Type B pancreatic cell (in vitro differentiated cells): Measurements from ENCODE around the gene GFOD1. TPM values are rescaled to one million over a fixed set of nuclear protein-coding genes. Genes with fewer than 3 reads are reported as not detected.

Experiments
- DNase-seq: peaks from one replicate; pipeline ENCODE4 v3.0.0; 2021; ENCODE audit warnings: mixed read lengths; ENCODE audit not compliant: unreplicated experiment; ENCODE audit errors: extremely low spot score
- H3K27ac Mint-ChIP-seq: 2 replicates; pipeline ENCODE4 v1.8.0; 2021; ENCODE audit warnings: mild to moderate bottlenecking, mixed read lengths
- H3K27me3 Mint-ChIP-seq: 2 replicates; pipeline ENCODE4 v1.8.0; 2021; ENCODE audit warnings: mixed read lengths
- H3K36me3 Mint-ChIP-seq: 2 replicates; pipeline ENCODE4 v1.8.0; 2021; ENCODE audit warnings: mixed read lengths
- H3K4me1 Mint-ChIP-seq: one replicate; pipeline ENCODE4 v1.8.0; 2021; ENCODE audit warnings: mixed read lengths; ENCODE audit not compliant: unreplicated experiment
- H3K4me3 Mint-ChIP-seq: 2 replicates; pipeline ENCODE4 v1.8.0; 2021; ENCODE audit warnings: mild to moderate bottlenecking, mixed read lengths
- H3K9me3 Mint-ChIP-seq: 2 replicates; pipeline ENCODE4 v1.8.0; 2021; ENCODE audit warnings: mixed read lengths
- total RNA-seq: library from RNA; stranded (reverse); gene quantifications from 2 replicates; pipeline ENCODE4 v1.2.1, GENCODE V29; 2021; ENCODE audit warnings: low replicate concordance
- TF ChIP-seq, protein P1 (sequence below): fragments of 200-600 bp; sonication (generic); conservative IDR thresholded peaks from 2 replicates; pipeline ENCODE4 v1.5.0; 2021; ENCODE audit warnings: antibody characterized with exemption, mild to moderate bottlenecking

Gene GFOD1
- total RNA-seq, 1 donor from 2014 or later: 4.8 TPM

DNA sequence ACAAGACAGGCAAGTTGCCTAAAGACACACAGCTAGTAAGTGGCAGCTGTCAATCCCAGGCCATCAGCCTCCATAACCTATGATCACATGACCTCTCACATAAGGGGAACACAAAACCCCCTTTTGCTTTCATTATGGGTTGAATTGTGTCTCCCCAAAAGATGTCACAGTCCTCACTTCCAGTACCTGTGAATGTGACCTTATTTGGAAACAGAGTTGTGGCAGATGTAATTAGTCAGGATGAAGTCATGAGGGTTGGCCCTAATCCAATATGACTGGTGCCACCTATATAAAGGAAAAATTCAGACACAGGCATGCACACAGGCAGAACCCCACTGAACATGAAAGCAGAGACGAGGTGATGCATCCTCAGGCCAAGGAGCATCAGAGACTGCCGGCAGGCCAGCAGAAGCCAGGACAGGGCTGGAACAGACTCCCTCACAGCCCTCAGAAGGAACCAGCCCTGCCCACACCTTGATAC is 33.6 kb downstream of the GFOD1 start:
- Mint-ChIP-seq H3K4me3 (no peak overlapping the region), H3K4me1 (peaks cover 9% of the 10 kb centered on the region), H3K9me3 (no peaks in the 10 kb centered on the region), H3K36me3 (no peaks in the 10 kb centered on the region), H3K27me3 (no peaks in the 10 kb centered on the region), H3K27ac (no peak overlapping the region)
- no peak for DNase-seq
- TF ChIP-seq, protein P1, sequence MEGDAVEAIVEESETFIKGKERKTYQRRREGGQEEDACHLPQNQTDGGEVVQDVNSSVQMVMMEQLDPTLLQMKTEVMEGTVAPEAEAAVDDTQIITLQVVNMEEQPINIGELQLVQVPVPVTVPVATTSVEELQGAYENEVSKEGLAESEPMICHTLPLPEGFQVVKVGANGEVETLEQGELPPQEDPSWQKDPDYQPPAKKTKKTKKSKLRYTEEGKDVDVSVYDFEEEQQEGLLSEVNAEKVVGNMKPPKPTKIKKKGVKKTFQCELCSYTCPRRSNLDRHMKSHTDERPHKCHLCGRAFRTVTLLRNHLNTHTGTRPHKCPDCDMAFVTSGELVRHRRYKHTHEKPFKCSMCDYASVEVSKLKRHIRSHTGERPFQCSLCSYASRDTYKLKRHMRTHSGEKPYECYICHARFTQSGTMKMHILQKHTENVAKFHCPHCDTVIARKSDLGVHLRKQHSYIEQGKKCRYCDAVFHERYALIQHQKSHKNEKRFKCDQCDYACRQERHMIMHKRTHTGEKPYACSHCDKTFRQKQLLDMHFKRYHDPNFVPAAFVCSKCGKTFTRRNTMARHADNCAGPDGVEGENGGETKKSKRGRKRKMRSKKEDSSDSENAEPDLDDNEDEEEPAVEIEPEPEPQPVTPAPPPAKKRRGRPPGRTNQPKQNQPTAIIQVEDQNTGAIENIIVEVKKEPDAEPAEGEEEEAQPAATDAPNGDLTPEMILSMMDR: no peak

DNA sequence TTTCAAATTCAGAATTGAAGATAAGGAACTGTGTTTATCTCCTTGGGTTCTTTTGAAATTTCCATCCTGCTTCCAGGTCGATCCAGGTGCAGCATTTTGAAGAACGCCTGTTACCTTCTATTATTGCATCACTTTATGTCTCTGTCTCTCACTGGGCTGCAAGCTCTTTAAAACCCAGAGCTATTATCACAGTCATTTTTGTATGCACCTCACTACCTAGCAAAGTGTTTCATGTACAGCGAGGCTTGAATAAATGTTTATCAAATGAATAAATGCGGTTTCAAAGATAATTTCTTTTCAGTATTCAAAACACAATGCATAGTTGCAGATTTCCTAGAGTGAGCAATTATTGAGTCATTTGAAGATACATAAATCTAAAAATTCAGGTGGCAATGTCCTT is 34.2 kb downstream of the GFOD1 start:
- DNase-seq: no peak
- peaks cover 9% of the 10 kb centered on the region for H3K4me1 Mint-ChIP-seq
- H3K27me3 Mint-ChIP-seq: no peaks in the 10 kb centered on the region
- H3K9me3 Mint-ChIP-seq: no peaks in the 10 kb centered on the region
- no peak overlapping the region for H3K4me3 Mint-ChIP-seq
- H3K27ac Mint-ChIP-seq: no peak overlapping the region
- H3K36me3 Mint-ChIP-seq: no peaks in the 10 kb centered on the region
- TF ChIP-seq, protein P1: no peak

DNA sequence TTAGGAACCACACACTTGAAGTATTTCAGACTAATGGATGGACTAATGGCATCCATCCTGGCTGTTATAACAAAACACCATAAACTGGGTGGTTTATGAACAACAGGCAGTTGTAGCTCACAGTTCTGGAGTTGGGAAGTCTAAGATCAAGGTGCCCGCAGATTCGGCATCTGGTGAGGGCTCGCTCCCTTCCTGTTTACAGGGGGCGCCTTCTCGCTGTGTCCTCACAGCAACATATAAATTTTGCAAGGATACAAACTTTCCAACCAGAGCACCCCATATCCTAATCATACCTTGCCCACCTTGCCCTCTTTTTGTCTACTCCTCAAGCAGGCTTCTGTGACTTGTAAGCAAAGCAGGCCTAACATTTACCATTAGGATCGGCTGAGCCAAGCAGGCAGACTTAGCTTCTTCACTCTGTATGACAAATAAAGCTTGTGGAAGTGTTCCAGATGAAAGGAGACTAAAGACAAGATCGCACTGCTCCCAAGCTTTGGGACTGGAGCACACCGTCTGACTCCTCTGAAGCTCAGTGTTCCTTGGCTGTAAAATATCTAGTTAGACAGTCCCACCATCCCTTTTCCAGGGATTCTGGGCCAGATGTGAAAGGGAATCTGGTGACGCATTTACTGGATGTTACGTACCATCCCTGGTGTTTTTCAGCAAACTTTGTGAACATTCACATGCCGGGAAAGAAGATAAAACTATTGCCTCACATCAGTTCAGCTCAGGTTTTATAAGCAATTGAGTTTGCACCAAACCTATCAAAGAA is 34.9 kb downstream of the GFOD1 start:
- TF ChIP-seq, protein P1: no peak
- Mint-ChIP-seq H3K4me1 (peaks cover 9% of the 10 kb centered on the region), H3K4me3 (no peak overlapping the region), H3K9me3 (no peaks in the 10 kb centered on the region), H3K36me3 (no peaks in the 10 kb centered on the region), H3K27me3 (peaks cover 3% of the 10 kb centered on the region), H3K27ac (no peak overlapping the region)
- no peak for DNase-seq

GRCh38 chr6:13451181-13451895 is 36.1 kb downstream of the GFOD1 start:
- Mint-ChIP-seq H3K27ac (no peak overlapping the region), H3K36me3 (no peaks in the 10 kb centered on the region), H3K27me3 (peaks cover 3% of the 10 kb centered on the region), H3K4me1 (peaks cover 9% of the 10 kb centered on the region), H3K9me3 (no peaks in the 10 kb centered on the region), H3K4me3 (no peak overlapping the region)
- TF ChIP-seq, protein P1: no peak
- no peak for DNase-seq

- Mint-ChIP-seq H3K27me3 (peaks cover 3% of the 10 kb centered on the region), H3K9me3 (no peaks in the 10 kb centered on the region), H3K4me3 (no peak overlapping the region), H3K4me1 (peaks cover 11% of the 10 kb centered on the region), H3K36me3 (no peaks in the 10 kb centered on the region), H3K27ac (no peak overlapping the region)
- no peak for DNase-seq
- TF ChIP-seq, protein P1: no peak
These were observed 36.8 kb downstream of the GFOD1 start for GRCh38 chr6:13450628-13451027.
